Vagina (tissue), 2 donors: ENCODE data around the gene RAP1GDS1.

Experiments
- CTCF ChIP-seq, 3 experiments: fragments of 450-650 bp in 2 of 3; fragments of 200-600 bp in 1 of 3; sonication (generic) in 1 of 3; IDR thresholded peaks; one replicate each; pipeline ENCODE4 v1.5.1; 2017 to 2019; ENCODE audit warnings: antibody characterized with exemption in 3 of 3, mild to moderate bottlenecking in 2 of 3, moderate library complexity in 2 of 3
- POLR2A ChIP-seq, 2 donors: fragments of 450-650 bp; IDR thresholded peaks; one replicate each; pipeline ENCODE4 v1.6.1; 2017; ENCODE audit warnings: antibody characterized with exemption in 2 of 2, mild to moderate bottlenecking in 2 of 2, moderate library complexity in 2 of 2

DNA sequence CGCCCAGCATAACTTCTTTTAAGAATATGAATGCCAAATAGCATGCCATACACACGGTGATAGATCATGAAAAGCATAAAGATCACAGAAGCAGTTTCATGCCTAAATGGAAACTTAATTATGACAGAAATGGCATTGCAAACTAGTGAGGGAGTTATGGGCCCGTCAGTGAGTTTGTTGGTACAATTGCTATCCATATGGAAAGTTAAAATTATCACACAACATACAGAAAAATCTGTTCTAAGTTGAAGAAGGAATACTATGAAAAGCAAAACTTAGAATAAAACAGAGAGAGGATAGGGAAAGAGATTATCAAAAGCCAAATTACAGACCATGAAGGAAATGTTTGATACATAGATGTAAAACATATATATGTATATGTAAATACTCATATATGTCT, 30.2 kb upstream of the RAP1GDS1 start:
- TF ChIP-seq CTCF (IDR thresholded peaks at IDR 0.05) = no peak
- no peak for TF ChIP-seq POLR2A (IDR thresholded peaks at IDR 0.05)
